HEK293T (cell line): ENCODE measurements around the gene PHLDA3.

Source experiments
- FOXK2 ChIP-seq: fragments of 450-650 bp; IDR thresholded peaks from 2 replicates; pipeline ENCODE4 v1.6.1; 2016; ENCODE audit warnings: mild to moderate bottlenecking
- FOXM1 ChIP-seq: fragments of 450-650 bp; IDR thresholded peaks from 2 replicates; pipeline ENCODE4 v1.6.1; 2017; ENCODE audit warnings: mild to moderate bottlenecking, borderline replicate concordance
- L3MBTL2 ChIP-seq: fragments of 450-650 bp; conservative IDR thresholded peaks from 2 replicates; pipeline ENCODE4 v1.6.1; 2016; ENCODE audit warnings: mild to moderate bottlenecking
- SP1 ChIP-seq: fragments of 450-650 bp; IDR thresholded peaks from 2 replicates; pipeline ENCODE4 v1.6.1; 2017
- ZNF384 ChIP-seq: fragments of 450-650 bp; IDR thresholded peaks from 2 replicates; pipeline ENCODE4 v1.6.1; 2016

DNA sequence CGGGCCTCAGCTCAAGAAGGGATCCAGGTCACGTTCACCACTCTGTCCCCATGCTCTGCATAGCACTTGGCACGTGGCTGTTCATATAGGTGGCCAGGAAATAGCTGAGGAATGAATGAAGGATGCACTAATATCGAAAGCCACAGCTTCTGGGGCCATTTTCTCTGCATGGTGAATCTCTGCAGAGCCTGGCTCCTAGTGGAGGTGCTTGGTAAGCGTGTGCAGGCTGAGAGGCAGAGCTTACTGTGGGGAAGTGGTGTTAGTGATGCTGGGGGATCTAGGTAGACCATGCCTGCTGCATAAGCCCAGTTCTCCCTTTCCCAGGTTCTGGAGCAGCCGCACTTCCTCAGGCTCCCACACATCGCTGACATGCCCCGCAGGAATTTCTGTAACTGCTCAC, 29.6 kb upstream of the PHLDA3 start:
- TF ChIP-seq FOXK2 = no peak
- TF ChIP-seq L3MBTL2 = no peak
- no peak for TF ChIP-seq FOXM1
- no peak for TF ChIP-seq SP1
- no peak for TF ChIP-seq ZNF384
